GM12864 (cell line): ENCODE measurements around the gene CNN2.

Experiments used
- DNase-seq: peaks from one replicate; pipeline ENCODE4 v3.0.0-alpha.2; 2011; ENCODE audit warnings: low read depth
- H3K4me3 ChIP-seq: 2 replicates; pipeline ENCODE4 v1.5.1; 2011; ENCODE audit warnings: mild to moderate bottlenecking, low read depth, low read length, control low read depth
- CTCF ChIP-seq: IDR thresholded peaks from 2 replicates; pipeline ENCODE4 v1.5.1; 2011; ENCODE audit warnings: low read depth, mild to moderate bottlenecking, moderate library complexity, low read length, control low read depth, inconsistent platforms; ENCODE audit errors: missing control alignments

The CNN2 gene

GRCh38 chr19:1038978-1039645, 12.7 kb downstream of the CNN2 start:
- TF ChIP-seq CTCF, result no peak
- DNase-seq, result no peak
- H3K4me3 ChIP-seq, result peak overlapping the region; percentile 86

GRCh38 chr19:1039646-1040475, 13.5 kb downstream of the CNN2 start, which contains the start of gene ABCA7:
TSS of gene ABCA7 (plus strand) at chr19:1040107. CDS start at chr19:1041362, 1,255 bp downstream.
- DNase-seq, result peak; percentile 95
- TF ChIP-seq CTCF, result no peak
- peak within 1 kb of the TSS; percentile 86 for H3K4me3 ChIP-seq

GRCh38 chr19:1040476-1041271, 14.3 kb downstream of the CNN2 start:
- DNase-seq, result peak; percentile 94
- H3K4me3 ChIP-seq, result peak overlapping the region; percentile 86
- no peak for TF ChIP-seq CTCF

- peak overlapping the region; percentile 86 for H3K4me3 ChIP-seq
- no peak for DNase-seq
- TF ChIP-seq CTCF, result no peak
Measured at GRCh38 chr19:1041272-1041834, 14.9 kb downstream of the CNN2 start.

GRCh38 chr19:1041835-1042685, 15.7 kb downstream of the CNN2 start:
- H3K4me3 ChIP-seq, result no peak overlapping the region
- TF ChIP-seq CTCF, result no peak
- no peak for DNase-seq
